ENCODE data around the gene MYO7B. TPM values are rescaled to one million over a fixed set of nuclear protein-coding genes. Genes with fewer than 3 reads are reported as not detected.

MYO7B gene
- total RNA-seq, 4 donors from 2014 or later: 2.3 to 13.0 (median 4.8) TPM

- DNase-seq (ENCODE audit: low spot score in 2 of 2): no peak
- no peak for TF ChIP-seq POLR2A (IDR thresholded peaks at IDR 0.05)
- TF ChIP-seq, protein P1, sequence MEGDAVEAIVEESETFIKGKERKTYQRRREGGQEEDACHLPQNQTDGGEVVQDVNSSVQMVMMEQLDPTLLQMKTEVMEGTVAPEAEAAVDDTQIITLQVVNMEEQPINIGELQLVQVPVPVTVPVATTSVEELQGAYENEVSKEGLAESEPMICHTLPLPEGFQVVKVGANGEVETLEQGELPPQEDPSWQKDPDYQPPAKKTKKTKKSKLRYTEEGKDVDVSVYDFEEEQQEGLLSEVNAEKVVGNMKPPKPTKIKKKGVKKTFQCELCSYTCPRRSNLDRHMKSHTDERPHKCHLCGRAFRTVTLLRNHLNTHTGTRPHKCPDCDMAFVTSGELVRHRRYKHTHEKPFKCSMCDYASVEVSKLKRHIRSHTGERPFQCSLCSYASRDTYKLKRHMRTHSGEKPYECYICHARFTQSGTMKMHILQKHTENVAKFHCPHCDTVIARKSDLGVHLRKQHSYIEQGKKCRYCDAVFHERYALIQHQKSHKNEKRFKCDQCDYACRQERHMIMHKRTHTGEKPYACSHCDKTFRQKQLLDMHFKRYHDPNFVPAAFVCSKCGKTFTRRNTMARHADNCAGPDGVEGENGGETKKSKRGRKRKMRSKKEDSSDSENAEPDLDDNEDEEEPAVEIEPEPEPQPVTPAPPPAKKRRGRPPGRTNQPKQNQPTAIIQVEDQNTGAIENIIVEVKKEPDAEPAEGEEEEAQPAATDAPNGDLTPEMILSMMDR (IDR thresholded peaks at IDR 0.05): no peak
- H3K4me3 ChIP-seq (ENCODE audit: low read depth, poor library complexity, severe bottlenecking): no peak overlapping the region
- intact Hi-C loops (cut with DNase I; ENCODE audit: low total_unique reads): no loop called here
- WGBS, 2 donors: 77% methylated on average over 19 to 23 of the region's 23 CpGs
Observed at GRCh38 chr2:127638361-127639110, 103.1 kb downstream of the MYO7B start.

DNA sequence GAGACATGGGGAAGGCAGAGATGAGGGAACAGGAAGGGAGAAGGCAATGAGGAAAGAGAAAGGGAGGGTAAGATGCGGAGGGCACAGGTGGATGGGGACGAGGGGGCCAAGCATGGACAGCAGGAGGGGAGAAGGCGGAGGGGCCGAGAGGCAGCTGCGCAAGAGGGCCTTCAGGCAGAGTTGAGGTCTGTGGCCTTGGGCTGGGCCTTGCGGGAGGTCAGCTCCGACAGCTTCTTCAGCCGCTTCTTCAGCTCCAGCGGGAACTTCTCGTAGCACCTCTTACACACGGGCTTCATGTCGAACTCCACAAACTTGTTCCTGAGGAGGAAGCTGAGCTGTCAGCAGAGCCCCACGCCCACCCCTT lies 103.6 kb downstream of the MYO7B start:
- intact Hi-C loops (cut with DNase I; ENCODE audit: low total_unique reads): no loop called here
- DNase-seq (ENCODE audit: low spot score in 2 of 2): no peak
- H3K4me3 ChIP-seq (ENCODE audit: low read depth, poor library complexity, severe bottlenecking): no peak overlapping the region
- TF ChIP-seq, protein P1 (IDR thresholded peaks at IDR 0.05): no peak
- no peak for TF ChIP-seq POLR2A (IDR thresholded peaks at IDR 0.05)
- 82 to 86% methylated on average over 13 of the region's 13 CpGs for WGBS, 2 donors

GRCh38 chr2:127640082-127641072 lies 104.9 kb downstream of the MYO7B start:
- no peak for DNase-seq (ENCODE audit: low spot score in 2 of 2)
- intact Hi-C loops (cut with DNase I; ENCODE audit: low total_unique reads): no loop called here
- TF ChIP-seq, protein P1 (IDR thresholded peaks at IDR 0.05): no peak
- no peak for TF ChIP-seq POLR2A (IDR thresholded peaks at IDR 0.05)
- WGBS, 2 donors: 83 to 85% methylated on average over 20 to 25 of the region's 25 CpGs
- H3K4me3 ChIP-seq (ENCODE audit: low read depth, poor library complexity, severe bottlenecking): no peak overlapping the region

- H3K4me3 ChIP-seq (ENCODE audit: low read depth, poor library complexity, severe bottlenecking): no peak overlapping the region
- no peak for DNase-seq (ENCODE audit: low spot score in 2 of 2)
- intact Hi-C loops (cut with DNase I; ENCODE audit: low total_unique reads): no loop called here
- TF ChIP-seq, protein P1 (IDR thresholded peaks at IDR 0.05): no peak
- TF ChIP-seq POLR2A (IDR thresholded peaks at IDR 0.05): no peak
- WGBS, 2 donors: 57 to 87% methylated on average over 2 to 3 of the region's 6 CpGs
Observed at GRCh38 chr2:127641133-127641532, 105.7 kb downstream of the MYO7B start.

- intact Hi-C loops (cut with DNase I; ENCODE audit: low total_unique reads): no loop called here
- no peak for DNase-seq (ENCODE audit: low spot score in 2 of 2)
- H3K4me3 ChIP-seq (ENCODE audit: low read depth, poor library complexity, severe bottlenecking): no peak overlapping the region
- TF ChIP-seq, protein P1 (IDR thresholded peaks at IDR 0.05): no peak
- TF ChIP-seq POLR2A (IDR thresholded peaks at IDR 0.05): no peak
- 68% methylated on average over 14 to 22 of the region's 25 CpGs for WGBS, 2 donors
Observed at GRCh38 chr2:127641846-127642507, 106.5 kb downstream of the MYO7B start.

Data from lower leg skin (tissue), 4 donors.